ENCODE data around the gene TM9SF1.
A peak's percentile ranks its signal among the peaks of the same experiment; 100 is the strongest.

Gene TM9SF1

GRCh38 chr14:24150567-24150966, 44.7 kb downstream of the TM9SF1 start:
- DNase-seq (ENCODE audit: low spot score) = no peak

- DNase-seq (ENCODE audit: low spot score) = no peak
Observed at GRCh38 chr14:24150061-24150460, 45.2 kb downstream of the TM9SF1 start.

GRCh38 chr14:24149302-24149969, 45.8 kb downstream of the TM9SF1 start:
- DNase-seq (ENCODE audit: low spot score) = no peak

- DNase-seq (ENCODE audit: low spot score) = peak; percentile 58
Observed at GRCh38 chr14:24147761-24148428, 47.3 kb downstream of the TM9SF1 start.

- DNase-seq (ENCODE audit: low spot score) = peak; percentile 98
Observed at GRCh38 chr14:24146978-24147760, 48.1 kb downstream of the TM9SF1 start, which contains the start of gene RNF31. Gene RNF31, plus strand, starts transcription at chr14:24147498. Its CDS starts 201 bp downstream, at chr14:24147699.

- DNase-seq (ENCODE audit: low spot score) = peak; percentile 96
Observed at GRCh38 chr14:24146453-24146977, 48.7 kb downstream of the TM9SF1 start, which contains the start of gene PSME2. Gene PSME2, minus strand, starts transcription at chr14:24146610. Its CDS starts 29 bp downstream, at chr14:24146581.

GRCh38 chr14:24145690-24146452, 49.4 kb downstream of the TM9SF1 start:
- peak; percentile 71 for DNase-seq (ENCODE audit: low spot score)

- DNase-seq (ENCODE audit: low spot score) = no peak
Observed at GRCh38 chr14:24145219-24145618, 50.0 kb downstream of the TM9SF1 start.

- DNase-seq (ENCODE audit: low spot score) = no peak
Observed at GRCh38 chr14:24144451-24144850, 50.8 kb downstream of the TM9SF1 start.

GRCh38 chr14:24143511-24143910, 51.7 kb downstream of the TM9SF1 start:
- peak; percentile 57 for DNase-seq (ENCODE audit: low spot score)

GRCh38 chr14:24141097-24141880, 54.0 kb downstream of the TM9SF1 start, which contains the start of gene EMC9:
Gene EMC9, minus strand, starts transcription at chr14:24141591. Its CDS starts 287 bp downstream, at chr14:24141304.
- peak; percentile 99 for DNase-seq (ENCODE audit: low spot score)

GRCh38 chr14:24139272-24139934, 55.8 kb downstream of the TM9SF1 start:
- DNase-seq (ENCODE audit: low spot score) = no peak
